ENCODE data around the gene UBA1. TPM values are rescaled to one million over a fixed set of nuclear protein-coding genes. Genes with fewer than 3 reads are reported as not detected.

Gene UBA1
- polyA plus RNA-seq, 1 donor (not counting 4 experiments of a cell fraction or from before 2014, with no cell fraction given): 236 TPM

GRCh38 chrX:47210661-47211425 lies 17.2 kb downstream of the UBA1 start:
- no peak overlapping the region for H2AFZ ChIP-seq (ENCODE audit: control insufficient read depth, low read length)
- FAIRE-seq (no peak), DNase-seq (ENCODE audit: low read depth, low spot score) (no peak)
- H3K79me2 ChIP-seq (ENCODE audit: control insufficient read depth, insufficient read depth, low read length): peaks cover 6% of the 10 kb centered on the region
- no peak overlapping the region for H3K4me3 ChIP-seq (ENCODE audit: control insufficient read depth in 2 of 3, extremely low read depth in 1 of 3, insufficient read depth in 2 of 3, low read depth in 1 of 3, low read length in 3 of 3)
- H3K9me1 ChIP-seq (ENCODE audit: control insufficient read depth, extremely low read depth, insufficient read depth, low read length): no peaks in the 10 kb centered on the region
- H3K27ac ChIP-seq (ENCODE audit: control insufficient read depth, insufficient read depth, low read length): no peak overlapping the region
- H3K9ac ChIP-seq (ENCODE audit: control insufficient read depth, extremely low read depth, insufficient read depth, low read length): no peak overlapping the region
- H3K4me2 ChIP-seq (ENCODE audit: control insufficient read depth, extremely low read depth, insufficient read depth, low read depth, low read length): no peak overlapping the region
- no peaks in the 10 kb centered on the region for H3K9me3 ChIP-seq (ENCODE audit: control insufficient read depth, low read depth, low read length)
- no peak for TF ChIP-seq EZH2 (IDR thresholded peaks at IDR 0.05; ENCODE audit: low read length)
- TF ChIP-seq, protein P1, sequence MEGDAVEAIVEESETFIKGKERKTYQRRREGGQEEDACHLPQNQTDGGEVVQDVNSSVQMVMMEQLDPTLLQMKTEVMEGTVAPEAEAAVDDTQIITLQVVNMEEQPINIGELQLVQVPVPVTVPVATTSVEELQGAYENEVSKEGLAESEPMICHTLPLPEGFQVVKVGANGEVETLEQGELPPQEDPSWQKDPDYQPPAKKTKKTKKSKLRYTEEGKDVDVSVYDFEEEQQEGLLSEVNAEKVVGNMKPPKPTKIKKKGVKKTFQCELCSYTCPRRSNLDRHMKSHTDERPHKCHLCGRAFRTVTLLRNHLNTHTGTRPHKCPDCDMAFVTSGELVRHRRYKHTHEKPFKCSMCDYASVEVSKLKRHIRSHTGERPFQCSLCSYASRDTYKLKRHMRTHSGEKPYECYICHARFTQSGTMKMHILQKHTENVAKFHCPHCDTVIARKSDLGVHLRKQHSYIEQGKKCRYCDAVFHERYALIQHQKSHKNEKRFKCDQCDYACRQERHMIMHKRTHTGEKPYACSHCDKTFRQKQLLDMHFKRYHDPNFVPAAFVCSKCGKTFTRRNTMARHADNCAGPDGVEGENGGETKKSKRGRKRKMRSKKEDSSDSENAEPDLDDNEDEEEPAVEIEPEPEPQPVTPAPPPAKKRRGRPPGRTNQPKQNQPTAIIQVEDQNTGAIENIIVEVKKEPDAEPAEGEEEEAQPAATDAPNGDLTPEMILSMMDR (optimal IDR thresholded peaks at IDR 0.05 in 1 of 3, IDR thresholded peaks at IDR 0.05 in 1 of 3, conservative IDR thresholded peaks at IDR 0.05 in 1 of 3; ENCODE audit: extremely low read depth in 1 of 3, insufficient read depth in 2 of 3, low read length in 3 of 3): no peak
- peaks cover 12% of the 10 kb centered on the region for H4K20me1 ChIP-seq (ENCODE audit: control insufficient read depth, extremely low read depth, insufficient read depth, low read length)
- peaks cover 68 to 69% of the 10 kb centered on the region in 2 experiments for H3K36me3 ChIP-seq (ENCODE audit: control insufficient read depth in 2 of 2, extremely low read depth in 1 of 2, insufficient read depth in 2 of 2, low read length in 2 of 2)
- peaks cover 4% of the 10 kb centered on the region for H3K4me1 ChIP-seq (ENCODE audit: control insufficient read depth, extremely low read depth, insufficient read depth, low read length)
- H3K27me3 ChIP-seq (ENCODE audit: control insufficient read depth, extremely low read depth, insufficient read depth, low read length): no peaks in the 10 kb centered on the region
- dilution Hi-C loops (cut with MboI; ENCODE audit: extremely low pct_ligation_motif_present, low sequenced_read_pairs): no loop called here

GRCh38 chrX:47212381-47213293 lies 19.0 kb downstream of the UBA1 start:
- Histone ChIP-seq H3K9me1 (ENCODE audit: control insufficient read depth, extremely low read depth, insufficient read depth, low read length) (no peaks in the 10 kb centered on the region), H3K9ac (ENCODE audit: control insufficient read depth, extremely low read depth, insufficient read depth, low read length) (no peak overlapping the region), H3K36me3 (ENCODE audit: control insufficient read depth in 2 of 2, extremely low read depth in 1 of 2, insufficient read depth in 2 of 2, low read length in 2 of 2) (peaks cover 60 to 63% of the 10 kb centered on the region in 2 experiments), H3K4me2 (ENCODE audit: control insufficient read depth, extremely low read depth, insufficient read depth, low read depth, low read length) (no peak overlapping the region), H3K27ac (ENCODE audit: control insufficient read depth, insufficient read depth, low read length) (no peak overlapping the region), H3K27me3 (ENCODE audit: control insufficient read depth, extremely low read depth, insufficient read depth, low read length) (no peaks in the 10 kb centered on the region), H3K79me2 (ENCODE audit: control insufficient read depth, insufficient read depth, low read length) (peaks cover 2% of the 10 kb centered on the region), H3K4me3 (ENCODE audit: control insufficient read depth in 2 of 3, extremely low read depth in 1 of 3, insufficient read depth in 2 of 3, low read depth in 1 of 3, low read length in 3 of 3) (no peak overlapping the region), H3K4me1 (ENCODE audit: control insufficient read depth, extremely low read depth, insufficient read depth, low read length) (peaks cover 22% of the 10 kb centered on the region), H2AFZ (ENCODE audit: control insufficient read depth, low read length) (no peak overlapping the region), H4K20me1 (ENCODE audit: control insufficient read depth, extremely low read depth, insufficient read depth, low read length) (peaks cover 12% of the 10 kb centered on the region), H3K9me3 (ENCODE audit: control insufficient read depth, low read depth, low read length) (no peaks in the 10 kb centered on the region)
- dilution Hi-C loops (cut with MboI; ENCODE audit: extremely low pct_ligation_motif_present, low sequenced_read_pairs): no loop called here
- TF ChIP-seq, protein P1 (optimal IDR thresholded peaks at IDR 0.05 in 1 of 3, IDR thresholded peaks at IDR 0.05 in 1 of 3, conservative IDR thresholded peaks at IDR 0.05 in 1 of 3; ENCODE audit: extremely low read depth in 1 of 3, insufficient read depth in 2 of 3, low read length in 3 of 3): no peak
- no peak for TF ChIP-seq EZH2 (IDR thresholded peaks at IDR 0.05; ENCODE audit: low read length)
- no peak for FAIRE-seq
- no peak for DNase-seq (ENCODE audit: low read depth, low spot score)
